ENCODE results near the gene PLAAT1.

PLAAT1 gene

DNA sequence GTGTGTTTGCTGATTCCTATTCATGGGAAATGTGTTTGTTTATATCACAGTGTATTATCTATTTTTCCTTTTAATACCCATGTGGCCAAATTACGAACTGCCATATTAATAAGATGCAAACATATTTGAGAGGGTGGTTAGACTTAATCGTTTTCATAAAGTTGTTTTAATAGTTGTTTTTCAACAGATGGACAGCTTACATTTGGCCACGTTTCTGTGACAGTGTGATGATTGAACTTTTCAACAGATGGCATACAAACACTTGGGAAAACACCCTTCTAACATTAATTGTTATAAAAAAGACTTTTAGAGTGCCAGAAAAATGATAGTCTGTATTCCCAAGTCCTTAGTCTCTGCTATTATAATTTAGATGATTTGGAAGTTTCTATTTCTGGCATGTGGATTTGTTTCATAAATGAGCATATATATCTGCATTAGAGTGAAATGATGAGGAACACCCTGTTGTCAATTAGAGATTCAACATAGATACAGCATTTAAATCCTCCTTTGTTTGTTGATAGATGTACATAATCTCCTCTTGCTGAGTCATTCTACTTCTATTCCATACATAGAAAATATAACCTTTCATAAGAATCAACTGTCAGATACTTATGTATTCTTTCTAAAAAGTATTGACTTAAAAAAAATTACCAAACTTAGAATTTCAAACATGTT is 13.1 kb downstream of the PLAAT1 start:
- DNase-seq, result no peak

DNA sequence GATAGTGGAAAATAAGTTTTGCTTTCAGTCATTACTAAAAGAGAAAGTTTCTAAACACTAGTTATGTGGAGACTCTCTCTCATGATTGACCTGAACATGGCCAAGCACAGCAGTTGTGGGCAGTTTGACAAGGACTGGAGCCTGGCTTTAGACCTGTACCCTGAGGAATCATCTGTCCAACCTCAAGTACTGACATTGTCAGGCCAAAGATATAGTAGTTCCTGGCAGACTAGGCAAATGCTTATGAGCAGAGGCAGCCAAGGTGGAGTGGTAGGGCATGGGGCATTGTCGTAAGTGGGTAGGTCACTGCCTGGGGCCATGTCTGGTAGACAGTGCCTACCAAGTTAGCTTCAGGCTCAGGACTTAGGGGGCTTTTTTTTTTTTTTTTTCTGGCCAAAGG is 20.9 kb downstream of the PLAAT1 start:
- no peak for DNase-seq

DNA sequence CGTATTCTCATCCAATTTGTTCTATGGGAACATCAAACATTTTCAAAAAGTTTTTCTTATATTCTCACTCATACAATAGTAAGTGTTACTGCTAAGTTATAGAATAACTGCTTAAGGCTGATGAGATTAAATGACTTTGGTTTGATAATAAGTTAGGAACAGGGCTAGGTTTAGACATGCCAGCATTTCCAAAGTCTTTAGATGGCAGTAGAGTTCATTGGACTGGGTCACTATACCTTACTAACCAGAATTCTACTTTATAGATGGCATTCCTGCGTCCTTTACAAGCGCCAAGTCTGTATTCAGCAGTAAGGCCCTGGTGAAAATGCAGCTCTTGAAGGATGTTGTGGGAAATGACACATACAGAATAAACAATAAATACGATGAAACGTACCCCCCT is 21.7 kb downstream of the PLAAT1 start:
- DNase-seq, result no peak

DNA sequence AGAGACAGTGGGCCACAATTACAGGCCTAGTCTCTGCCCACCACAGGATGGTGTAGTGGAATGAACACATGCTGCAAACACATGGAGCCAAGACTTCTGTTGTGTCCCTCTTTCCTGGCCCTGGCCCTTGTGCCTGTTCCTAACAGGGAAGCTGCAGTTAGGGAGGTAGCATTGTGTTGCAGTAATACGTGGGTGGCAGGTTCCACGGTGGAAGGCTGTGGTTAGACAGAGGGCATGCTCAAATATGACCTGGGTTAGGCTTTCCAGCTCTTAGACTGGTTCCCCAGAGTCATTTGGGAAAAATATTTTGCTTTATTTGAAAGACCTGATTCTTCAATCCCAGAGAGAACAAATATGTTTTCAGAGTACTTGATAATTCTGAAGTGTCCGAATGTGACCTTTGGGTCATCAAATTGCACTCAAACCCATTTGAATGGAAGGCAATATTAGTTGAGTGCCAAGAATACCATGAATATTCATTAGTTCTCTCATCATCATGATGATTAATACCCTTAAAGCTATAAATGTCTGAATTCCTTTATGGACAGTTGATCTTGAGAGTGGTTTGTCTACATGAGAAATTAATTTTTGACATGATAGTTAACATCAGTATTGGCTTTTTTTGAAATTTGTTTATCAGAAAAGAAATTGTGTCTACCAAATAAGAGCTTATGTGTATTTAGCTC is 28.5 kb downstream of the PLAAT1 start:
- DNase-seq, result no peak

DNA sequence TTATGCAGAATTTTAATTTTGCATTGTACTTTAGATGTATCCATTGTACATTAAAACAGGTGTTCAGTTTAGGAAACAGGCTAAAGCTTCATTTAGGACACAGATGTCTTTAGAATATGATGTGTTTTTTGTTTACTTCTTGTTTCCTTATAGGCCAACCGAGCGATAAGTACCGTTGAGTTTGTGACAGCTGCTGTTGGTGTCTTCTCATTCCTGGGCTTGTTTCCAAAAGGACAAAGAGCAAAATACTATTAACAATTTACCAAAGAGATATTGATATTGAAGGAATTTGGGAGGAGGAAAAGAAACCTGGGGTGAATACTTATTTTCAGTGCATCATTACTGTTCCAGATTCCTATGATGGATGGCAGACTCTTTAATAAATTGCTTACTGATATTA is 29.4 kb downstream of the PLAAT1 start:
- DNase-seq, result no peak

DNA sequence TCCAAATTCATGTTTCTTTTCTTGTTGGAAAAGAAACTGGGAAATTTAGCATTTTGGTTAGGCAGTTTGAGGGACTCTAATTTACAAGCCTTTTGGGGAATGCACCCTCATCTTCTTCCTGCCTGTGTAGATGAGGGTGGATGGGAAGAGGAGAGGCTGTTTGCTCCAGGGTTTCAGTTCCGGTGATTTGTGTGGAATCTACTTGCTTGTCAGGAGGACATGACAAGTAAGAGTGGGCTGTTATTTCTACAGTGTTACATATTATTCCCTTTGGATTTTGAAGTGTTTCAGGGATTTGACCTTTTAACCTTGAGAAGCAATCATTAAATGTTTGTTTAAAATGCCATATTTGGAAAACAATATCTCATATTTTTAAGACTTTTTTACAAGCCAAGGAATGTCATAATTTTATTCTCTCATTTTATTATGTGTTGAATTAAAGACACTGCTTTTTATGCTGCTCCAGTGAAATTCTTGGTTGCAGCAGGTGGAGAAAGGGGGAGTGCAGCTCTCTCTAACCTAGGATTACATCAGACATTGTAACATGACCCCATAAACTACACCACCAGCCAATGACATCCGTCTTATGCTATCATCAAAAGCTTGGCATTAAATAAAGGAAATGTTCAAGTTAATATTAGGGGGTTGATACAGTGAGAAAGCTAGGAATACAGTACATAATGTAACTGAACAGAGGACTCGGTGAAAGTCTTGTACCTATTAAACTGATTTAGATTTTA is 30.2 kb downstream of the PLAAT1 start:
- DNase-seq, result no peak

DNA sequence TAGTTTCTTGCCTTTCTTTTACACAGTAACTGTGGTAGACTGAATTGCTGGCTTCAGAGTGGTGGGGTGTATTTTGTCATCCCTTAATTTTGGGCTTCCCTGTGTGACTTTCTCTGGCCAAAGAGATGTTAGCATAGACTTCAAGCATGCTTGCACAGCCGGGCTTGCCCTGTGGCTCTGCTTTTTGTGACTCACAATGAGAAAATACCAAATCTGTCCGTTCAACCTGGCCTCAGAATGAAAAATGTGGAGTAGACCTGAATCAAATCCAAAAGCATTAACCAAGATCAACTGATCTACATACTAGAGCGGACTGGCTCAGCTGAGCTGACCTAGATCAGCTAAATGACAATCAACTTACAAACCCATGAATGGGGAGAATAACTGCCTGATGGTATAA is 51.4 kb downstream of the PLAAT1 start:
- DNase-seq, result no peak

DNA sequence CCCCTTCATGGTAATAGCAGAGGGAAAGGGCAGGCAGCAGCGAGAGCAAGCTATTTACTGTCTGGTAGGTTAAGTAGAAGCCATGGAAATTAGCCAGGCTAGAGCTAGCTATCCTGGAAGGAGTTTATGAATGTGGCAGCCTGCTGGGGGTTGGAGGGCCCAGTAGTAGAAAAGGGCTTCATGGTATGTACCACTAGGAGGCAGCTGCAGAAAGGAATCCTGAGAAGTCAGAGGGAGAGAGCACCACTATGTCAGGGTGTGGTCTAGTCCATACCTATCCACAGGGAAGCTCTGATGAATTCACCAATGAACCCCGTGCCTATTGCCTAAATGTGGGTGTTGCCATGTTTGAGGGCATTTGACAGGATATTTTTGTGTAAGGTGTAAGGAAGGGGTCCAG is 55.0 kb downstream of the PLAAT1 start:
- no peak for DNase-seq

DNA sequence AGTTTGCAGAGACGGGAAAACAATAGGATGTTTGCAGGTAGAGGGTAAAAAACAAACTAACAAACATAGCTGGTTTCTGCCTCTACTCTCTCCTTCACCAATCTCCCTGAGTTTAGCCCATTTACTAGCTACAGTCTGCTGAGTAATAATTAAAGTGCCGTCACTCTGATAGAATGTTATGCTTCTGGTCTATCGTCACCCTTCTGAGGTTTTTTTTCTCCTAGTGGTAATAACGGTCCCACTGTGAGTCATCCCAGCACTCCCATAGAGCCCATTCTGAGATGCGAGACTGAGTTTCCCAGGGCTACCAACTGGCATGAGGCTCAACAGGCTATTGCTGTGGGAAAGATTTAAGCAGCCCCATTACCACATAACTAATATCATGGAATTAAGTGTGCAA is 56.4 kb downstream of the PLAAT1 start:
- no peak for DNase-seq

DNA sequence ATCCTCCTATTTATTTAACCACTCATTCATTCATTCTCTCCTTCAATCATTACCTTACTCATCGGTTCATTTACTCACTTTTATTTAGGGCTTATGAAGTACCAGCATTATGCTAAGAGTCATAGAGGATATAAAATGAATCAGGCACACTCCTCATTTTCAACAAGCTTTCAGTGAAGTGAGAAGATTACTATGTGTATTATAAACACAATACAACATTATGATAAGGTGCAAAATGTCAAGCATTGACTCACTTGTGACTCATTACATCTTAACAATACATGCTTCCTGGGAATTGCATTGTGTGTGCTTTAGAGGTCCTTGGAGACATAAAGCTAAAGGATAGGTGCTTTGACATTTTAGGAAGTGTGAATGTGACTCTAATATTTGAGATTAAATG is 60.4 kb downstream of the PLAAT1 start:
- DNase-seq, result no peak

DNA sequence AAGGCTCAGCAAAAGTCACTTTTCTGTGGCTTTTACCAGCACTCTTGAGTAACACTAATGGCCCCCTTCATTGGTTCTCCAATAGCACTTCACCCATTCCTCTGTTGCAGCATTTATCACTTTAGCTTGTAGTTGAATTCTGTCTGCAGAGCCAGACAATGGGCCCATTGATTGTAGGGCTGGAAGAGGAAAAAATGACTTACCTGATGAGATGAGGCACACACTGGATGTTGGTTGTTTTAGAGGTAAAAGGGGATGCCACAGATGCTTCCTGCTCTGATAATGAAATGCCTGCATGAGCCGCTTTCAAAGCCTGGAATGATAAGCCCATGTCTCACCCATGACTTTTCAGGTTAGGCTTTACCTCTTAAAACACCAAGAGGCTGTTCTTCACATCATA is 64.3 kb downstream of the PLAAT1 start:
- no peak for DNase-seq

DNA sequence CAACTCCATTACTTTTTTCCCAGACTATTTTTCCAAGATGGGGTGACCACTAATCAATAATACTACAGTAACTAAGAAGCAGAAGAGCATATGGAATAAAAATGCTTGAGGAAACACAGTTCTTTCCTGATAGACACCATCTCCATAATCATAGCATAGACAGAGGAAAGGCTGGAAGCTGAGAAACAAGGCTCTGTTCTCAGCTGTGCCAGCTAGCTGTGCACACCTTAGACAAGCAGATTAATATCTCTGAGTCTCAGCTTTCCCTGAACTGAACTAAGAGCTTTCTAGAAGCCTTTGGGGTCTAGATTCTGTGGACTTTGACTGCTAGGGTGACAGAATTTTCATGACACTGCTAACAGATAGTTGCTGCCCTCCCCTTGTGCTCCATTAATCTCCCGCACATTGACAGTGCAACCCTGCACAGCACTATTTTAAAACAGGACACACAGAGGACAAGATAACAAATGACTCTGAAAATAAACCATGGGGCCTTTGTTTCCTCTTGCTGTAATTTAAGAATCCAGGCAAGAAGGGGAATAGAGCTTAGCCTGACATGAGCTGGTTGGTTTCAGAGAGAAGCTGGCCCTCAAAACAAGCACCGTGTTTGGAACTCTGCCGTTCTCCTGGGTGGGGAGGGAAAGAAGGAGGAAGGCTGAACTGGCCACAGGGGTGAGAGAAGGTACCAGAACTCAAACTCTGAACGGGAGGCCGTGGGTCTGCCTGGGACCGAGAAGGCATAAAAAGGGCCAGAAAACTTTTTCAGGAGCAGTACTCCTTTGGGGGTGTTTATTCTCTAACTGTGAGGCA is 70.1 kb downstream of the PLAAT1 start:
- DNase-seq, result no peak

DNA sequence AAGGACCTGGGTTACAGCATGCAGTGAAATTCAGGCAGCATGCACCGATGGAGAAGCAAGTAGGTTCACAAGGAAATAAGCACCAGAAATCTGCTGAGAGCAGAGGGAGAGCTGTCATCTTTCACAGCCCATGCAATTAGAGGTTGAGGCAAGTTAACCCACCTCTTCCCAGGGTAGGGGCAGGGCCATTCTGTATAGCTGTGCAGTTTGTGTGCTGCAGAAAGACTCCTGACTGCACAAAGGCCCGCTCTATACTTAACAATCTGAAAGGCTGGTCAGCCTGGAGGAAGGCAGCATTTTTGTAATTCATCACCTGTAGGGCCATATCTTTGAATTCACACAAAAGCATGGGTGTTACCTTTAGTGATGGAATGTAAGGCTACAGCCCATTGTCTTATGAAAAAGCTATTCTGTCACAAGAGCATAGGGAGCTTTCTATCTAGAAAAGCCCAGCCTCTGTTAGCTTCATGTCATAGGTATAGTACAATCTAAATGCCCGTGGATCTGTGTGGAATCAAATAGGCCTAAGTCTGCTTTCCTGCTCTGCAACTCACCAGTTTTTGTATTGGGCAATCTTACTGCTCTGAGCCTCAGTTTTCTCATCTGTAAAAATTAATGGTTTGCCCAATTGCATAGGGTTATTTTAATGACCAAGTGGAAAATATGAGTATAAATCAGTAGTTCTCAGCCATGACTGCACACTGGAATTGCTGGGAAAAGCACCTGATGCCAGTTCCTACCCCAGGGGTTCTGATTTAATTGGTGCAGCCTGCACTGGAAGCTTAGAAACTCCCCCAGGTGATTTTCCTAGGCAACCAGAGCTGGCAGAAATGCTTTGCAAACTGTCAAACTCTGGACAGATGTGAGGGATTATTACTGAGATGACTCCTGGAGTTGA is 72.3 kb downstream of the PLAAT1 start:
- no peak for DNase-seq

DNA sequence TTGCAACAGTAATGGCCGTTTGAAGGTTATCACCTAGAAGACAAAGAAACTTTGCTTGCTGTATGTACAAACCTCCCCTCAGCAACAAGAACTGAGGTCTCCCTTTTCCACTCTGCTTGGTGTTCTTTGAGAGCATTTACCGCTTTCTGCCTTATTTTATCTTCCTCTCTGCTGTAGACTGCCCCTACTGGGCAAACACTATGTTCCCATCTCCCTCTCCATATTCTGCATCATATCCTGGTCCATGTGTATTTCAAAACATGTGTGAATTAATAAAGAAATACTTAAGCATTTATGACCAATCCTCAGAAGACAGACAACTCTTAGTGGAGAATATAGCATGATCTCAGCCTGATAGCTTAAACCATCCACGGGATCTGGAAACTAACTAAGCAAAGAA is 73.1 kb downstream of the PLAAT1 start:
- no peak for DNase-seq

DNA sequence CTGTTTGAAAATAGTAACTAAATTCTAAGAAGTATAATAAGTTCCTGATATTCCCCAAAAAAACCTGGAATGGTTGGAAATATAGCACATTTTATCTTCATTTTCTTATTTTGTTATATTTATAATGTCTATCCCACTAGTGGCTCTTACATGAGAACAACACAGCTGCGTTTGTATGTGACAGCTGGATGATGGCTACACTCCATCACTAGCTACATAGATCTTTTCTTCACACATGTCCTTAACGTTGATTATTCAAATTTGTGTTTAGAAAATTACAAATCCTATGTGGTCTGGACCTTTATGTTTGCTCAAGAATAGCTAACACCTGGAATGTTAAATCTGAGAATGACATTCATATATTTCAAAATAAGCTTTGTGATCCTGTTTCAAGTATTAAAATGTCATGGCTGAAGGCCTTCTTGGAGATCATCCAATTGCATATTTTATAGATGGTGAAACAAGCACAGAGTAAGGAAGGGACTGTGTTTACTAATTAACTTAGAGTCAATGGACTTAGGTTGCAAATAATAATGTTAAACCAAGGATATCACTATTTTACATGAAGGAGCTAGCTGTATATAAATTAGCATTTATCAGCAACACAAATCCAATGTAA is 76.8 kb downstream of the PLAAT1 start:
- DNase-seq, result no peak
